H1 (cell line): Measurements from ENCODE around the gene ASB3. TPM values are rescaled to one million over a fixed set of nuclear protein-coding genes. Genes with fewer than 3 reads are reported as not detected.

ENCODE experiments used
- CTCF ChIA-PET: fragments of 300-600 bp; sonication (Branson Sonifier 250); formaldehyde crosslinking; loops from one replicate; lab custom pipeline; 2021; ENCODE audit not compliant: partially characterized antibody; lab: Charles Lee
- POLR2A ChIA-PET: fragments of 300-600 bp; sonication (Branson Sonifier 250); formaldehyde crosslinking; loops from one replicate; lab custom pipeline; 2021; ENCODE audit warnings: inconsistent platforms; ENCODE audit not compliant: partially characterized antibody; lab: Charles Lee
- DNase-seq, 2 experiments: peaks; one replicate each; pipeline versions ENCODE4 v3.0.0 to v3.0.0-alpha.2; 2010 to 2022; ENCODE audit warnings: low spot score in 2 of 2, low read depth in 1 of 2, mixed read lengths in 1 of 2
- FAIRE-seq: peaks from 2 replicates; lab custom pipeline; 2011; peaks lifted over from hg19 to GRCh38; lab: Jason Lieb, UNC
- H2AFZ ChIP-seq: 2 replicates; pipeline ENCODE4 v1.8.1; 2012; ENCODE audit warnings: low read length, inconsistent platforms
- H2AK5ac ChIP-seq: 2 replicates; pipeline ENCODE4 v1.6.1; 2013; ENCODE audit warnings: low read depth, low read length
- H2BK120ac ChIP-seq: replicated peaks from 2 replicates; pipeline ENCODE3; 2013; ENCODE audit warnings: low read depth, low read length, inconsistent platforms
- H2BK12ac ChIP-seq: 2 replicates; pipeline ENCODE4 v1.6.1; 2013; ENCODE audit warnings: low read depth, low read length
- H2BK15ac ChIP-seq: 2 replicates; pipeline ENCODE4 v1.6.1; 2013; ENCODE audit warnings: low read length
- H2BK20ac ChIP-seq: 2 replicates; pipeline ENCODE4 v1.6.1; 2013; ENCODE audit warnings: low read length
- H2BK5ac ChIP-seq: 2 replicates; pipeline ENCODE4 v1.6.1; 2013; ENCODE audit warnings: low read depth, low read length
- H3K14ac ChIP-seq: 2 replicates; pipeline ENCODE4 v1.6.1; 2013; ENCODE audit warnings: inconsistent platforms; ENCODE audit not compliant: insufficient read length
- H3K18ac ChIP-seq: 2 replicates; pipeline ENCODE4 v1.6.1; 2013; ENCODE audit warnings: low read length; ENCODE audit errors: extremely low read depth
- H3K23ac ChIP-seq: 2 replicates; pipeline ENCODE4 v1.6.1; 2013; ENCODE audit warnings: inconsistent platforms; ENCODE audit not compliant: insufficient read length
- H3K23me2 ChIP-seq: 2 replicates; pipeline ENCODE4 v1.6.1; 2013; ENCODE audit warnings: low read depth, low read length
- H3K27ac ChIP-seq: 2 replicates; pipeline ENCODE4 v1.6.1; 2011; ENCODE audit warnings: low read depth, low read length, inconsistent platforms
- H3K27me3 ChIP-seq, 4 experiments: replicated peaks in 1 of 4; 1 replicate in 1 of 4; 2 replicates in 3 of 4; pipeline versions ENCODE4 v1.6.1 to v1.8.1; 2011 to 2013; ENCODE audit warnings: low read length in 3 of 4, mild to moderate bottlenecking in 3 of 4, inconsistent platforms in 2 of 4, mixed read lengths in 2 of 4, moderate library complexity in 1 of 4; ENCODE audit not compliant: control insufficient read depth in 3 of 4, insufficient read depth in 3 of 4; ENCODE audit errors: extremely low read depth in 1 of 4
- H3K36me3 ChIP-seq, 4 experiments: 2 replicates each; pipeline versions ENCODE4 v1.6.1 to v1.8.1; 2011 to 2013; ENCODE audit warnings: mild to moderate bottlenecking in 4 of 4, low read length in 3 of 4, moderate library complexity in 2 of 4, control low read depth in 1 of 4, inconsistent platforms in 1 of 4; ENCODE audit not compliant: insufficient read depth in 4 of 4, control insufficient read depth in 2 of 4
- H3K4ac ChIP-seq: replicated peaks from 2 replicates; pipeline ENCODE3; 2013; ENCODE audit warnings: low read length, low read depth, mixed read lengths, inconsistent platforms; ENCODE audit not compliant: insufficient read length
- H3K4me1 ChIP-seq, 4 experiments: replicated peaks in 1 of 4; 1 replicate in 1 of 4; 2 replicates in 3 of 4; pipeline versions ENCODE4 v1.6.1 to v1.8.1; 2011 to 2013; ENCODE audit warnings: low read length in 3 of 4, inconsistent platforms in 2 of 4, mixed read lengths in 1 of 4; ENCODE audit not compliant: insufficient read depth in 4 of 4, control insufficient read depth in 3 of 4
- H3K4me2 ChIP-seq, 2 experiments: 2 replicates each; pipeline versions ENCODE4 v1.6.1 to v1.8.1; 2011 to 2013; ENCODE audit warnings: low read depth in 2 of 2, low read length in 2 of 2, control low read depth in 1 of 2, inconsistent platforms in 1 of 2, mild to moderate bottlenecking in 1 of 2; ENCODE audit not compliant: insufficient read depth in 1 of 2
- H3K4me3 ChIP-seq, 4 experiments: fragments of 200-600, 300-600 bp in 1 of 4; sonication (generic), shearing (Covaris generic), sonication (Bioruptor Twin) in 1 of 4; 2 replicates each; pipeline versions ENCODE4 v1.5.1 to v1.8.1; 2011 to 2016; ENCODE audit warnings: low read length in 4 of 4, low read depth in 3 of 4, control low read depth in 2 of 4, inconsistent platforms in 2 of 4, mild to moderate bottlenecking in 2 of 4, mixed read lengths in 1 of 4, moderate library complexity in 1 of 4; ENCODE audit not compliant: insufficient read depth in 2 of 4; ENCODE audit errors: extremely low read depth in 1 of 4
- H3K56ac ChIP-seq: replicated peaks from 2 replicates; pipeline ENCODE3; 2013; ENCODE audit warnings: low read depth, mild to moderate bottlenecking, mixed read lengths, low read length, inconsistent platforms; ENCODE audit not compliant: insufficient read length
- H3K79me1 ChIP-seq: 2 replicates; pipeline ENCODE4 v1.6.1; 2013; ENCODE audit warnings: low read depth, low read length, control low read depth
- H3K79me2 ChIP-seq, 2 experiments: 2 replicates each; pipeline versions ENCODE4 v1.6.1 to v1.8.1; 2012 to 2013; ENCODE audit warnings: low read length in 2 of 2, mild to moderate bottlenecking in 2 of 2, inconsistent platforms in 1 of 2; ENCODE audit not compliant: insufficient read depth in 2 of 2, control insufficient read depth in 1 of 2
- H3K9ac ChIP-seq, 4 experiments: replicated peaks in 1 of 4; 1 replicate in 1 of 4; 2 replicates in 3 of 4; pipeline versions ENCODE4 v1.6.1 to v1.8.1; 2011 to 2013; ENCODE audit warnings: low read depth in 3 of 4, low read length in 3 of 4, control low read depth in 2 of 4, mild to moderate bottlenecking in 2 of 4, moderate library complexity in 2 of 4, inconsistent platforms in 1 of 4; ENCODE audit errors: extremely low read depth in 1 of 4
- H3K9me3 ChIP-seq, 2 experiments: 2 replicates each; pipeline versions ENCODE4 v1.6.1 to v1.8.1; 2012 to 2013; ENCODE audit warnings: mild to moderate bottlenecking in 2 of 2, moderate library complexity in 2 of 2, control low read depth in 1 of 2, inconsistent platforms in 1 of 2, low read depth in 1 of 2, low read length in 1 of 2, mixed read lengths in 1 of 2; ENCODE audit not compliant: insufficient read depth in 2 of 2
- H4K20me1 ChIP-seq, 2 experiments: replicated peaks in 1 of 2; 2 replicates each; pipeline versions ENCODE3 to v1.8.1; 2011 to 2013; ENCODE audit warnings: inconsistent platforms in 2 of 2, low read length in 2 of 2, mild to moderate bottlenecking in 1 of 2; ENCODE audit not compliant: insufficient read depth in 2 of 2, control insufficient read depth in 1 of 2
- H4K5ac ChIP-seq: 2 replicates; pipeline ENCODE4 v1.6.1; 2013; ENCODE audit warnings: low read length, low read depth, mixed read lengths, inconsistent platforms; ENCODE audit not compliant: insufficient read length
- H4K8ac ChIP-seq: 2 replicates; pipeline ENCODE4 v1.8.0; 2013; ENCODE audit warnings: mild to moderate bottlenecking, moderate library complexity, low read length, inconsistent platforms; ENCODE audit not compliant: insufficient read depth; ENCODE audit errors: extremely low read depth
- H4K91ac ChIP-seq: replicated peaks from 2 replicates; pipeline ENCODE3; 2013; ENCODE audit warnings: low read length, mixed read lengths, inconsistent platforms; ENCODE audit not compliant: insufficient read length
- BACH1 ChIP-seq: IDR thresholded peaks from 2 replicates; pipeline ENCODE4 v1.6.1; 2012; ENCODE audit warnings: low read length, improper control_type of control experiment
- BRCA1 ChIP-seq: IDR thresholded peaks from 2 replicates; pipeline ENCODE4 v1.6.1; 2012; ENCODE audit warnings: low read depth, low read length, improper control_type of control experiment
- CHD2 ChIP-seq: IDR thresholded peaks from 2 replicates; pipeline ENCODE4 v1.6.1; 2012; ENCODE audit warnings: low read length, improper control_type of control experiment
- CTBP2 ChIP-seq: IDR thresholded peaks from 2 replicates; pipeline ENCODE4 v1.7.0; 2011; ENCODE audit warnings: borderline replicate concordance, mild to moderate bottlenecking, moderate library complexity, mixed read lengths, low read length; ENCODE audit not compliant: insufficient read depth, insufficient read length
- GTF2F1 ChIP-seq: IDR thresholded peaks from 2 replicates; pipeline ENCODE4 v1.6.1; 2012; ENCODE audit warnings: low read depth, low read length, improper control_type of control experiment, borderline replicate concordance
- MAFK ChIP-seq: IDR thresholded peaks from 2 replicates; pipeline ENCODE4 v1.6.1; 2012; ENCODE audit warnings: low read depth, mild to moderate bottlenecking, improper control_type of control experiment, low read length
- PHF8 ChIP-seq: fragments of 200-600 bp; sonication (generic); conservative IDR thresholded peaks from 2 replicates; pipeline ENCODE4 v1.7.1; 2012; ENCODE audit warnings: low read depth, mild to moderate bottlenecking, inconsistent platforms, low read length, moderate library complexity
- POLR2AphosphoS5 ChIP-seq: IDR thresholded peaks from 2 replicates; pipeline ENCODE4 v1.6.1; 2011; ENCODE audit warnings: low read depth, low read length
- SAP30 ChIP-seq: fragments of 300-600 bp; sonication (generic); IDR thresholded peaks from 2 replicates; pipeline ENCODE4 v1.7.1; 2012; ENCODE audit warnings: low read length, moderate library complexity, mild to moderate bottlenecking, inconsistent platforms; ENCODE audit not compliant: insufficient read depth, insufficient replicate concordance
- SIN3A ChIP-seq, 2 experiments: IDR thresholded peaks in 1 of 2; conservative IDR thresholded peaks in 1 of 2; 2 replicates each; pipeline ENCODE4 v1.6.1; 2011 to 2012; ENCODE audit warnings: low read length in 2 of 2, improper control_type of control experiment in 1 of 2, low read depth in 1 of 2, mild to moderate bottlenecking in 1 of 2
- TAF1 ChIP-seq: IDR thresholded peaks from 2 replicates; pipeline ENCODE4 v1.6.1; 2011; ENCODE audit warnings: mild to moderate bottlenecking, low read depth, low read length
- TAF7 ChIP-seq: optimal IDR thresholded peaks from 2 replicates; pipeline ENCODE3; 2011; ENCODE audit warnings: low read depth, mild to moderate bottlenecking, inconsistent platforms, low read length, moderate library complexity, borderline replicate concordance
- polyA plus RNA-seq, 7 experiments: library from polyadenylated mRNA; depleted of rRNA in 3 of 7; stranded (reverse) in 5 of 7; unstranded in 2 of 7; fragments of >200 nt in 5 of 7; fragments of 200-250 nt in 2 of 7; gene quantifications; 1 replicate in 5 of 7; 2 replicates in 1 of 7; 4 replicates in 1 of 7; pipeline versions ENCODE4 v1.2.1 to v1.2.3, GENCODE V29; 2011 to 2013; ENCODE audit warnings: missing spikeins in 2 of 7, mixed read lengths in 2 of 7
- total RNA-seq: library from RNA; stranded (reverse); fragmentation: NEBNext Ultra II Directional; extraction: Animal tissue kit (Norgen Biotek cat#: 25700); gene quantifications from 2 replicates; pipeline ENCODE4 v1.2.1, GENCODE V29; 2021
- TF ChIP-seq, protein P1 (sequence below), 3 experiments: IDR thresholded peaks; 1 replicate in 2 of 3; 2 replicates in 1 of 3; pipeline versions ENCODE4 v1.5.1 to v1.6.1; 2011; ENCODE audit warnings: low read length in 3 of 3, mild to moderate bottlenecking in 3 of 3, inconsistent platforms in 2 of 3, low read depth in 1 of 3, moderate library complexity in 1 of 3; ENCODE audit not compliant: insufficient read depth in 1 of 3; ENCODE audit errors: control extremely low read depth in 1 of 3

The ASB3 gene
- total and polyA plus RNA-seq, 2 of the 8 experiments (the other 6 are each of a cell fraction or from before 2014, with no cell fraction given), result 22.6 to 25.4 TPM

GRCh38 chr2:53708988-53709387 lies 77.8 kb downstream of the ASB3 start:
- no peaks in the 10 kb centered on the region for H3K79me2 ChIP-seq
- no peaks in the 10 kb centered on the region for H3K27me3 ChIP-seq
- no peak overlapping the region for H2BK15ac ChIP-seq
- no peak for FAIRE-seq
- peaks cover 24% of the 10 kb centered on the region in 2 experiments for H3K9me3 ChIP-seq
- no peak overlapping the region for H3K9ac ChIP-seq
- H2AFZ ChIP-seq, result no peak overlapping the region
- no peak overlapping the region for H4K8ac ChIP-seq
- H3K4me3 ChIP-seq, result no peak overlapping the region
- no peak overlapping the region for H4K5ac ChIP-seq
- no peak overlapping the region for H3K18ac ChIP-seq
- no peak for DNase-seq
- no peaks in the 10 kb centered on the region for H3K23me2 ChIP-seq
- no peak overlapping the region for H2BK20ac ChIP-seq
- H4K91ac ChIP-seq, result no peak overlapping the region
- H2BK120ac ChIP-seq, result no peak overlapping the region
- peaks cover 0 to 27% (median 12%) of the 10 kb centered on the region in 4 experiments; a peak in 4 of 8 replicates for H3K36me3 ChIP-seq
- H2BK5ac ChIP-seq, result no peak overlapping the region
- CTCF ChIA-PET, result no interaction called here
- H3K4me1 ChIP-seq, result no peaks in the 10 kb centered on the region
- no peak overlapping the region for H3K4ac ChIP-seq
- no peak overlapping the region for H3K14ac ChIP-seq
- H2BK12ac ChIP-seq, result no peak overlapping the region
- POLR2A ChIA-PET, result no interaction called here
- H3K4me2 ChIP-seq, result no peak overlapping the region
- no peak overlapping the region for H3K23ac ChIP-seq
- no peak overlapping the region for H3K56ac ChIP-seq
- H3K79me1 ChIP-seq, result no peaks in the 10 kb centered on the region
- no peaks in the 10 kb centered on the region for H4K20me1 ChIP-seq
- H3K27ac ChIP-seq, result no peak overlapping the region
- no peak overlapping the region for H2AK5ac ChIP-seq
- TF ChIP-seq PHF8, result no peak
- TF ChIP-seq CHD2, result no peak
- no peak for TF ChIP-seq POLR2AphosphoS5
- no peak for TF ChIP-seq MAFK
- TF ChIP-seq, protein P1, sequence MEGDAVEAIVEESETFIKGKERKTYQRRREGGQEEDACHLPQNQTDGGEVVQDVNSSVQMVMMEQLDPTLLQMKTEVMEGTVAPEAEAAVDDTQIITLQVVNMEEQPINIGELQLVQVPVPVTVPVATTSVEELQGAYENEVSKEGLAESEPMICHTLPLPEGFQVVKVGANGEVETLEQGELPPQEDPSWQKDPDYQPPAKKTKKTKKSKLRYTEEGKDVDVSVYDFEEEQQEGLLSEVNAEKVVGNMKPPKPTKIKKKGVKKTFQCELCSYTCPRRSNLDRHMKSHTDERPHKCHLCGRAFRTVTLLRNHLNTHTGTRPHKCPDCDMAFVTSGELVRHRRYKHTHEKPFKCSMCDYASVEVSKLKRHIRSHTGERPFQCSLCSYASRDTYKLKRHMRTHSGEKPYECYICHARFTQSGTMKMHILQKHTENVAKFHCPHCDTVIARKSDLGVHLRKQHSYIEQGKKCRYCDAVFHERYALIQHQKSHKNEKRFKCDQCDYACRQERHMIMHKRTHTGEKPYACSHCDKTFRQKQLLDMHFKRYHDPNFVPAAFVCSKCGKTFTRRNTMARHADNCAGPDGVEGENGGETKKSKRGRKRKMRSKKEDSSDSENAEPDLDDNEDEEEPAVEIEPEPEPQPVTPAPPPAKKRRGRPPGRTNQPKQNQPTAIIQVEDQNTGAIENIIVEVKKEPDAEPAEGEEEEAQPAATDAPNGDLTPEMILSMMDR (IDR thresholded peaks at IDR 0.05; ENCODE audit: control extremely low read depth in 1 of 3, insufficient read depth in 1 of 3, low read depth in 1 of 3, low read length in 3 of 3), result no peak
- no peak for TF ChIP-seq BRCA1
- TF ChIP-seq SAP30, result no peak
- no peak for TF ChIP-seq TAF7
- TF ChIP-seq SIN3A (conservative IDR thresholded peaks at IDR 0.05 in 1 of 2, IDR thresholded peaks at IDR 0.05 in 1 of 2; ENCODE audit: low read depth in 1 of 2, low read length in 2 of 2), result no peak
- TF ChIP-seq BACH1, result no peak
- no peak for TF ChIP-seq GTF2F1
- TF ChIP-seq TAF1, result no peak
- no peak for TF ChIP-seq CTBP2
